Body of pancreas (tissue), 4 donors: ENCODE measurements around the gene MORN1.

ENCODE experiments used
- CTCF ChIP-seq, 7 experiments: fragments of 450-650 bp in 4 of 7; fragments of 200-600 bp in 3 of 7; sonication (generic) in 3 of 7; IDR thresholded peaks; one replicate each; pipeline ENCODE4 v1.5.1; 2016 to 2019; ENCODE audit warnings: antibody characterized with exemption in 7 of 7
- POLR2A ChIP-seq, 3 donors: fragments of 450-650 bp; IDR thresholded peaks; one replicate each; pipeline ENCODE4 v1.6.1; 2016; ENCODE audit warnings: antibody characterized with exemption in 3 of 3, mild to moderate bottlenecking in 2 of 3

GRCh38 chr1:2322581-2323211 lies 68.7 kb downstream of the MORN1 start:
- TF ChIP-seq CTCF (IDR thresholded peaks at IDR 0.05) (no peak), POLR2A (IDR thresholded peaks at IDR 0.05) (no peak)
